ACHN (cell line): ENCODE data around the gene ACTG2.
"Not testable (repeated sequence)": the region's sequence is repeated elsewhere in the genome, so short reads cannot be mapped to it uniquely, and the experiment has no call there.

Experiments used
- DNase-seq: peaks from one replicate; pipeline ENCODE4 v3.0.0-alpha.2; 2015
- in situ Hi-C: cut with HindIII; loops from 2 replicates; pipeline ENCODE4 v1.10.0; 2017; ENCODE audit warnings: low sequenced_read_pairs, low pct_ligation_motif_present, low pct_unique_long_range_greater_than_20kb

Gene ACTG2

DNA sequence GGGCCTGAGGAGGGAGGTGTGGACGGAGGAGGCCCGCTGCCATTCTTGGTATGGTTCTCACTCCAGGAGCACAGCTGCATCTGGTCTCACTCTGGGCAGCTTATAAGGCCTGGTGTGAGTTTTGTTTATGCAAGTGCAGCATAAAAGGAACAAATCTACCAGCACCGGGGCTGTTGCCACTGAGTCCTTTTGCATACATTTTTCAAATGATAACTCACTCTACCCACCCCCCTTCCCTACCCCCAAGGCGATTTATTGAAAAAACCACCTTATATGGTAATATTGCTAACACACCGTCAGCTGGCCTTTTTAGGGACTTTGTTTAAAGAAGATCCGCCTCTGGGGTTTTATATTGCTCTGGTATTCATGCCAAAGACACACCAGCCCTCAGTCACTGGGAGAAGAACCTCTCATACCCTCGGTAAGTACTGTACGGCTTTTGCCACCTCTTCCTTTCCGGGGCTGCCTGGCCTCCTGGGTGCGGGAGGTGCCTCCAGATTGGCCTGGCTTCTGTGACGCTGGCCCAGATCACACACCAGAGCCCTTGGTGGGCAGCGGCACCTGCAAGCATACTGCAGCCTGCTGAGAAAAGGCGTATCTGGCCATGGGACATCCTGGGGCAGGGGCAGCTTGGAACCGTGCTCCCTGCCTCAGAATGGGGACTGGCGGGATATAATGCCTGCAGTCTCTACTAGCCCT lies at the start of gene ACTG2:
ACTG2 (plus strand) TSS at position 378 of the 699 bp plus-strand sequence. CDS start 8,304 bp downstream, outside the sequence.
- in situ Hi-C loops, result no loop called here
- no peak for DNase-seq

- DNase-seq, result no peak
- in situ Hi-C loops, result no loop called here
These were observed 48.7 kb upstream of the ACTG2 start for GRCh38 chr2:73844087-73844486.

DNA sequence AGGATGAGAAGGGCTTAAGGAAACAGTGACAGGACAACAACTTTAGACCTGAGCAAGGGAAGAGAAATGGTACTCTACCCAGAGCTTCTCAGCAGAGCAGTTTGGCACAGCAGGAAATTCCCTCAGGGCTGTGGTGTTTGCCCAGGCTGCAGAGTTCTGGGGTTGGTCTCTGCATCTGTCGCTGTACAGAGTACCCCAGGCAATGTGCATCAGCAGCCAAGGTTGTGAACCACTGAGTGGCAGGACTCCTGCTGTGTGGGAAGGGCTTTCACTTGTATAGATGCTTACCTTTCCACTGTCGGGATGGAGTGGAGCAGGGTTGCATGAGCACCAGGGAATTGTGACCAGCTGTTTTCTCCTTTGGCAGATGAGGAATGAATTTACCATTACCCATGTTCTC lies 42.8 kb upstream of the ACTG2 start:
- no peak for DNase-seq
- in situ Hi-C loops, result no loop called here

- in situ Hi-C loops, result no loop called here
- peak; percentile 56 for DNase-seq
These were observed 41.5 kb upstream of the ACTG2 start for GRCh38 chr2:73851274-73851673.

DNA sequence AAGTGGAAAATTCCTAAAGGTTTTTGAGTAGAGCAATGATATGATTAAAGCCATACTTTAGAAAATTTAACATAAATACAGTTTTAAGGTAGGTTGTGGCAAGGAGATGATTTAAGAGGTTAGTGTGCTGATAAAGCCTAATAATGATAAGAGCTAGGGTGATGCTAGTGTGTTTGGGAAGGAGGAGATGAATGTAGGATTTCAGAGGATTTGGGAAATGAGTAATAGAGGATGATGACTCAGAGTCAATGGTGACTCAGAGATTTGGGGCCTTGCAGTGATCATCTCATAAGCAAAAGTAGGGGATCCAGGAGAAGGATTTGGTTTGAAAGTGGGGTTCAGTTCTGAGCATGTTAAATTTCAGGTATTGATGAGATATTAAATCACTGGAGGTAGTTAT lies 40.8 kb upstream of the ACTG2 start:
- peak; percentile 54 for DNase-seq
- in situ Hi-C loops, result no loop called here

- no peak for DNase-seq
- in situ Hi-C loops, result no loop called here
These were observed 37.3 kb upstream of the ACTG2 start for GRCh38 chr2:73855526-73855925.

GRCh38 chr2:73856214-73856613 lies 36.6 kb upstream of the ACTG2 start:
- in situ Hi-C loops, result no loop called here
- DNase-seq, result peak; percentile 24

DNA sequence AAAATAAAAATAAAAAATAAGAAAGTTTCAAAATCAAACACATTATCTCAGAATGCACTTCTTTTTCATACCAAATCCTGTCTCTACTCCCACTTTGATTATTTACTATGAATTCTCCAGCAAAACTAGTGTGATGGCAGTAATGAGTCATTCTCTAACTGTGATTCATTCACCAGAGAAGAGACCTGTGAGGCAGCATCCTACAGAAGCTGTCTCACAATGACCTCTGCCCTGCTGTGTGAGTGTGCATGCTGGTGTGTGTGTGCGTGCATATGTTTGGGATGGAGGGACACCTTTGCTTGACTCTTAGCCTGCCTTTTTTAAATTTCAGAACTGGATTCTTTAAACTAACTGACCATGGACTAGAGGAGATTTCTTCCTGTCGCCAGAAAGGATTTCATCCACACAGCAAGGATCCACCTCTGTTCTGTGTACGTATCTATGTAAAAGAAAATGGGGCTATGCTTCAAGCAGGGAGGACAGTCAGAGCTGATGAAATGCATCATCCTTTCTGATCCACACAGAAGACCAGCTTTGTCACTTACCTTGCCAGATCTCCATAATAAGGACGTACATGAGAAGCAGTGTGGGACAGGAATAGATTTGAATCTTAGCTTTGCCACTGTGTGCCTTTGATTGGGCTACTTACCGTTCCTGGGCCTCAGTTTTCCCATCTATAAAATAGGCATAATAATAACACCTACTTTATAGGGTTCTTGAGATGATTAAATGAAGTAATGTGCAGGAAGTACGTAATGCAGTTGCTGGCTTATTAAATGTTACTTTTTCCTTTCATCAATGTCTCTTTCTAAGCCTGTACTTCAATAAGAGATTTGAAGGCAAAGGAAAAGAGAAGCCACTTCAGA lies 32.9 kb upstream of the ACTG2 start:
- peak; percentile 71 for DNase-seq
- in situ Hi-C loops, result no loop called here

DNA sequence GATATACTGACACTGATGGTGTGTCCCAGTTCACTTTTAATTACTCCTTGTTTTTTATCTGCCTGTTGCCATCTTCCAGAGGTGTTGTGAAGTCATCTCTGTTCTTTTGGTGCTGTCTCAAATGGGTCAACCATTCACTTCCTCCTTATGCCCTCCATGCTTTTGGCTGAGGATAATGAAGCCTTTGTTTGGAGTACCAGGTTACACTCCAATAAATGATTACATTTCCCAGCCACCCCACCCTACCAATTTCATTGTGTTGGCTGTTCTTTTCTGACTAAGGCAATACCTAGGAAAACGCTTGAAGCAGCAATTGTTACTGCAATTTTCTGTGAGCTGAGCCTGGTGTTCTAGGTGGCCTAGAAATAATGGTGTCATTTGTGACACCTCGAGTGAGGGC lies 29.8 kb upstream of the ACTG2 start:
- DNase-seq, result no peak
- in situ Hi-C loops, result no loop called here

- in situ Hi-C loops, result no loop called here
- no peak for DNase-seq
These were observed 24.4 kb upstream of the ACTG2 start for GRCh38 chr2:73868204-73868978.

DNA sequence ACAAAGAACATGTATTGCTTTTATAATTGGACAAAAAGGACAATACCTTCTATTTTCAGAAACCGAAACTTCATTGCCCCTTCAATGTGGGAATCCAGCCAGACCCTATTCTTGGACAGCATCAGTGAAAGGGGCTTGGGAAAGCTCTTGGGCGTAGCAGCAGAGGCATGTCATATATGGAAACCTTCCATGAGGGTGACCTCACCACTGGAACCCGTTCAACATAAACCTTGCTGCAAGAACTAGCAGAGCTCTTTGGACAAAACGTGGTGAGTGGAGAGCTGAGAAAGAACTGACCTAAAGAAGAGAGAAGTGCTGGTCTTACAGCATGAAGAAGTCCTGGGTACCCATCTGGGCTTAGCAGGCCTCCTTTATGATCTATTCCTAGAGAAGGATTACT lies 22.7 kb upstream of the ACTG2 start:
- DNase-seq, result no peak
- in situ Hi-C loops, result no loop called here

DNA sequence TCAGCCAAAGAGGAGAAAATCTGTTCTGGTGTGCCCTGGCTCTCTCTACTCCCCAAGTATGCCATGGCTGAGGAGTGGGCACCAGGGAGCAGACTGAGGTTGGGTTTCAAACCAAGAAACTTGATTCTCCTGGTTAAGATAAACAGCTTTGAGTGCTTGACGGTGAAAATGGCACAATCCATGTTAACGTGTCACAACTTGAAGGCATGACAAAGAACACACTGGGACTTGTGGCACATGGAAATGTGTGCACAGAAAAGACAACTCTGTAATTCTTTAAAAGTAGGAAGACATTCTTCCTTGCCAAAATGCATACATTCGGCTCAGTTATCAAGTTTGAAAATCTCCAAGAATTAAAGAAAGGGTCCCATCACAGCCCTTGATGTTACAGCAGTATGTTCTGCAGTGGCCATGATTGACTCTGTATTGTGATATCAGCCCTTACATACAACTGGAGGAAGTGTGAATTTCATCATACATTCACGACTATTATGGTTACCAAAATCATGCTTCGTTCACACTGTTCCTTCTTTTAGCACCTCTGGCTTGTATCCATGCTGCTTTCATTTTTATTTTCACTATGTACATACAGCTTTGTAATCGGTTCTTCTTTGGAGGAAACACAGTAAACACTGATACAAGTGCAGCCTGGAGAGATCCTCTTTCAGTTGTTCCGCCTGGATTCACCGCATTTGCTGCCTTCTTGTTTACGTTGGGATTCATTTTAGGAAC lies 15.6 kb upstream of the ACTG2 start:
- in situ Hi-C loops, result no loop called here
- no peak for DNase-seq

DNA sequence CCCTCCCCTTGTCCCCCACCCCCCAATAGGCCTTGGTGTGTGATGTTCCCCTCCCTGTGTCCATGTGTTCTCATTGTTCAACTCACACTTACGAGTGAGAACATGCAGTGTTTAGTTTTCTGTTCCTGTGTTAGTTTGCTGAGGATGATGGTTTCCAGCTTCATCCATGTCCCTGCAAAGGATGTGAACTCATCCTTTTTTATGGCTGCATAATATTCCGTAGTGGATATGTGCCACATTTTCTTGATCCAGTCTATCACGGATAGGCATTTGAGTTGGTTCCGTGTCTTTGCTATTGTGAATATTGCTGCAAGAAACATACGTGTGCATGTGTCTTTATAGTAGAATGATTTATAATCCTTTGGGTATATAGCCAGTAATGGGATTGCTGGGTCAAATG lies 14.8 kb upstream of the ACTG2 start:
- in situ Hi-C loops, DNase-seq: not testable (repeated sequence)

DNA sequence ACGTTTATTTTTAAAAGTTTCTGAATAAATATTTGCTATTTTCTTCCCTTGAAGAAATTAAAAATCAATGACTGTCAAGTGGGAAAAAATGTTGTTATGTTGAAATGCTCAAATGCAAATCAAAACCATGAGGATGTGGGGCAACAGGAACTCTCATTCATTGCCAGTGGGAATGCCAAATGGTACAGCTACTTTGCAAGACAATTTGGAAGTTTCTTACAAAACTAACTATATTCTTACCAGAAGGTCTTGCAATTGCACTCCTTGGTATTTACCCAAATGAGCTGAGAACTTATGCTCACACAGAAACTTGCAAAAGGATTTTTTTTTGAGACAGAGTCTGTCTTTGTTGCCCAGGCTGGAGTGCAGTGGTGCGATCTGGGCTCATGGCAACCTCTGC lies 7.4 kb upstream of the ACTG2 start:
- no peak for DNase-seq
- in situ Hi-C loops, result no loop called here

- DNase-seq, result no peak
- in situ Hi-C loops, result no loop called here
These were observed 6.5 kb upstream of the ACTG2 start for GRCh38 chr2:73886357-73886756.

GRCh38 chr2:73887596-73888353 lies 5.0 kb upstream of the ACTG2 start:
- in situ Hi-C loops, DNase-seq: not testable (repeated sequence)

GRCh38 chr2:73888388-73888787 lies 4.4 kb upstream of the ACTG2 start:
- DNase-seq, result no peak
- in situ Hi-C loops, result no loop called here

DNA sequence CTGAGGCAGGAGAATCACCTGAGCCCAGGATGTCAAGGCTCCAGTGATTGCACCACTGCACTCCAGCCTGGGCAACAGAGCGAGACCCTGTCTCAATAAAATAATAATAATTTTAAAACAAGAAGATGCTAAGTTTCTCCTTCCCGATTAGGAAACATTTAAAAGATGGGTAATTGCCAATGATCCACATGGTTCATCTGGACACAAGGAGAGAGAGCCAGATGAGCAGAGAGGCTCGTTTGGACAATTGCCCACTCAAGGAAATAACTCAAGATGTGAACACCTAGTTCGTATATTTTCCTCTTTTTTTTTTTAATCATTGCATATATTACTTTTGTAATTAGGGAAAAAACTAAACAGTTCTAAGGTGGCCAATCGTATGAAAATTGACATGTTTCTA lies 3.6 kb upstream of the ACTG2 start:
- in situ Hi-C loops, result no loop called here
- no peak for DNase-seq
